Mammary epithelial cell (primary cell): Measurements from ENCODE around the gene PPP1R15A.
"Not testable (repeated sequence)": the region's sequence is repeated elsewhere in the genome, so short reads cannot be mapped to it uniquely, and the experiment has no call there.

Experiments used
- CTCF ChIP-seq, 2 donors: IDR thresholded peaks in 1 of 2; conservative IDR thresholded peaks in 1 of 2; 2 replicates each; pipeline ENCODE4 v1.5.1; 2011 to 2012; ENCODE audit warnings: inconsistent platforms in 2 of 2, low read length in 2 of 2, mild to moderate bottlenecking in 2 of 2, control low read depth in 1 of 2, low read depth in 1 of 2; ENCODE audit not compliant: insufficient read depth in 1 of 2; ENCODE audit errors: extremely low read depth in 1 of 2
- EZH2 ChIP-seq: IDR thresholded peaks from 2 replicates; pipeline ENCODE4 v1.6.1; 2012; ENCODE audit warnings: low read length, inconsistent platforms, borderline replicate concordance

- TF ChIP-seq CTCF (conservative IDR thresholded peaks at IDR 0.05 in 1 of 2, IDR thresholded peaks at IDR 0.05 in 1 of 2; ENCODE audit: extremely low read depth in 1 of 2, insufficient read depth in 1 of 2, low read depth in 1 of 2, low read length in 2 of 2); EZH2: not testable (repeated sequence)
Measured at GRCh38 chr19:48871471-48872181, 595 bp upstream of the PPP1R15A start.
